ENCODE measurements around the gene LTK.

Gene LTK

GRCh38 chr15:41513506-41514227, at the start of gene LTK:
TSS of gene LTK (minus strand) at chr15:41513827. CDS start at chr15:41513709, 118 bp downstream.
- no peak for DNase-seq

- peak; percentile 28 for DNase-seq
Observed at GRCh38 chr15:41562784-41563198, 49.2 kb upstream of the LTK start.

GRCh38 chr15:41562244-41562643, 48.6 kb upstream of the LTK start:
- DNase-seq: no peak

- DNase-seq: peak; percentile 89
Observed at GRCh38 chr15:41561777-41562145, 48.1 kb upstream of the LTK start.

GRCh38 chr15:41561104-41561776, 47.6 kb upstream of the LTK start:
- DNase-seq: peak; percentile 25

GRCh38 chr15:41560572-41560874, 46.9 kb upstream of the LTK start:
- no peak for DNase-seq

- DNase-seq: no peak
Observed at GRCh38 chr15:41559239-41559782, 45.7 kb upstream of the LTK start.

- peak; percentile 77 for DNase-seq
Observed at GRCh38 chr15:41558400-41559238, 45.0 kb upstream of the LTK start, which contains the start of gene TYRO3. TSS of gene TYRO3 (plus strand) at chr15:41559212. CDS start at chr15:41559258, 46 bp downstream.

GRCh38 chr15:41557673-41558399, 44.2 kb upstream of the LTK start:
- DNase-seq: peak; percentile 90

GRCh38 chr15:41556677-41557076, 43.0 kb upstream of the LTK start:
- DNase-seq: no peak

GRCh38 chr15:41554915-41555314, 41.3 kb upstream of the LTK start:
- no peak for DNase-seq

GRCh38 chr15:41554343-41554742, 40.7 kb upstream of the LTK start:
- DNase-seq: no peak

GRCh38 chr15:41553731-41554130, 40.1 kb upstream of the LTK start:
- no peak for DNase-seq

- no peak for DNase-seq
Observed at GRCh38 chr15:41550066-41550775, 36.6 kb upstream of the LTK start.

GRCh38 chr15:41546851-41547786, 33.5 kb upstream of the LTK start:
- no peak for DNase-seq

GRCh38 chr15:41545218-41545617, 31.6 kb upstream of the LTK start:
- DNase-seq: no peak

- no peak for DNase-seq
Observed at GRCh38 chr15:41544650-41545015, 31.0 kb upstream of the LTK start.

GRCh38 chr15:41543521-41543870, 29.9 kb upstream of the LTK start:
- no peak for DNase-seq

- DNase-seq: no peak
Observed at GRCh38 chr15:41536866-41537265, 23.2 kb upstream of the LTK start.

GRCh38 chr15:41535544-41535943, 21.9 kb upstream of the LTK start:
- DNase-seq: no peak

GRCh38 chr15:41530363-41530956, 16.8 kb upstream of the LTK start:
- no peak for DNase-seq

Data from midbrain (tissue), 1 donor.